GM21717 (cell line): ENCODE results near the gene GMPPB.

Experiments used
- ATAC-seq: cut with Tn5 transposase; IDR thresholded peaks from one replicate; pipeline ENCODE4 v1.9.1; 2021; ENCODE audit warnings: mild to moderate bottlenecking, moderate library complexity; ENCODE audit not compliant: unreplicated experiment

The GMPPB gene

DNA sequence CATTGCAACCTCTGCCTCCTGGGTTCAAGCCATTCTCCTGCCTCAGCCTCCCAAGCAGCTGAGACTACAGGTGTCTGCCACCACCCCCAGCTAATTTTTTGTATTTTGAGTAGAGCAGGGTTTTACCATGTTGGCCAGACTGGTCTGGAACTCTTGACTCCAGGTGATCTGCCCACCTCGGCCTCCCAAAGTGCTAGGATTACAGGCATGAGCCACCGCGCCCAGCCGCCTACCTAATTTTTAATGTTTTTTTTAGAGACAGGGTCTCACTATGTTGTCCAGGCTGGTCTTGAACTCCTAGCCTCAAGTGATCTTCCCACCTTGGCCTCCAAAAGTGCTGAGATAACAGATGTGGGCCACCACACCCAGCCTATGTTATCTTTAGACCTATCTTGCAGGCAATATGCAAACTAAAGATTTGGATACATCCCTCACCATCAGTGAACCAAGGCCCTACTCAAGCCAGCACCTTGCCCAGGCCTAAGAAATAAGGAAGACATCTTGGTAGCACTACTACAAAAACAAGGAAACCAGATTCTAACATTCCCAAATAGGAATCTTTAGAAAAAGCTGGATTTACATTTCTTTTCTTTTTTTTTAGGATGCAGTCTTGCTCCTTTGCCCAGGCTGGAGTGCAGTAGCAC lies 6.3 kb upstream of the GMPPB start:
- no peak for ATAC-seq

DNA sequence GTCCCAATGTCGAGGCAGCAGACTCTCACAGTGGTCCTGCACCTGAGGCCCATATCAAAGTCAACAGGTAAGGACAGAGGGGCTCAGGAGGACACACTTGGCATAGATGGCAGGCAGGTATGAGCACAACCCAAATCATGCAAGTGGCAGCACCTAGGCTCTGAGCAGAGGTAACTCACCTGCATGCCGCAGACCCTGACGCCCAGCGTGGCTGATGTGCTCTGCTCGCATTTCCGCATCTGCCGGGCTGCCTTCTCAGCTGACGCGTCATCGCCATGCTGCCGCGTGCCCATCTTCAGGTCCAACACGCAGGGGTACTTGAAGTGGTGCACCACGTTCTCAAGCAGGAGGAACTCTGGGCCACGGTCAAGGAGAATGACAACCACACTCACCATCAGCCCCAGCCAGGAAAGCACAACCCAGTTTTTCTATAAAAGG lies 4.2 kb upstream of the GMPPB start:
- no peak for ATAC-seq

DNA sequence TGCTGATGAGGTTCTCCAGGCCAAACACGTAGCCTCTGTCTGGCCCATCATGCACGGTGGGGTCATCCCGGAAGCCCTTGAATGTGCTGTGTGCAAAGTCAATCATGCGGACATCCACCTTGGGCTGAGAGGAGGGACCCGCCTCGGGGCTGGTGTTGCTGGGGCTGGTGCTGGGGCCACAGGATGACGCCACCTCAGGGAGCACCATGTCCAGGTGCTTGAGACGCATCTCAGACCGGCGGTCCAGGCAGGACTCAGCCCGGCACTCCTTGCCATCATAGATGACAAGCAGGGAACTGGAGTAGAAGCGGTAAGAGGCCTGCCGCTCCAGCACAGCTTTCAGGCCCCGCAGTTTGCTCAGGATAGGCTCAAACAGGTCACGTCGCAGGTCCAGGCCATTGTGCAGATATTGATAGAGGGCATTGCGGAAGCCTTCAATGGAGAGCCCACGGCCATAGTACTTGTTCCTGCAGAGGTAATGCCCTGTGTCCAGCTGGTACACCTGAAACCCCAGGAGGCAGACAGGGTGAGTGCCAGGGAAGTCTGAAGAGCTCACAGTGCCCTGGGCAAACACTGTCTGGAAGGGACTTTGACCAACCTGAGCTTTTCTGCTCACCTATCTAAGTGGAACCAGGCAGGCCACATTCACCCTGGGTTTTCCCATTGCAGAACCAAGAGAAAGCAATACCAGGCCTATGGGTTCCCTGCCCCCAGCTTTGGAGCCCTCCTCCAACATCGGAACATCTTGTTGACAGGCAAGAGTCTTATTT lies 3.6 kb upstream of the GMPPB start:
- ATAC-seq: no peak

DNA sequence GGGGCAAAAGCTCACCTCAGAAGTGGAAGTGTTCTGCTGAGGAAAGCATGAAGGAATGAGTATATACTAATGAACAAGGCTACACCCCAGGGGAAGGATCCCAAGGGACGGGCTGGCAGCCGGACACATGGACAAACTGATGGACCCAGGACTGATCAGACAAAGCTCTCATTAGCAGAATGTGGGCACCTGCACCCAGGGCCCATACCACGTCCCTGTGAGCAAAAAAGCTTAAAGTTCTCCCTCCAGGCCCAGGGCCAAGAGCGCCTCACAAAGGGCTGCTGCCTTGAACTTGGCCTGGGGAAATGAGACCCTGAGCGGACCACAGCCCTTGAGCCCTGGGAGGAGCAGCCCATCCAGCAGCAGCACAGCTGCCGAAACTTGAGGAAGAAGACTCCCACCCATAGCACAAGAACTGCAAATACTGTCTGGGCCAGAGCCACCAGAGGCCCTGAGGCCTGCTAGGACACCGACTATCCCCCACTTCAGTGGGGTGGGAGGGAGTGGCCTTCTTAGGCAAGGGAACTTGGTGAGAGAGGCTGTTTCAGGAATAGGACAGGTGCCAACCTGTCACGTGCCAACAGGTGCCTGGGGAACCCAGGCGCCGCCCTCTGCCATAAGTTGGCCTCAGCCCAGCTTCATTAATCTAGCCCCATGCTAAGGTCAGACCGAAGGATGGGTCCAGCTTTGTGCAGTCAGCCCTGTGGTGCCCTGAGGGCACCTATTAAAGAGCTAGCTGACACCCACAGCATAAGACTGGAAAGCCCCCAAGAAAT lies 2.3 kb upstream of the GMPPB start:
- ATAC-seq: no peak

DNA sequence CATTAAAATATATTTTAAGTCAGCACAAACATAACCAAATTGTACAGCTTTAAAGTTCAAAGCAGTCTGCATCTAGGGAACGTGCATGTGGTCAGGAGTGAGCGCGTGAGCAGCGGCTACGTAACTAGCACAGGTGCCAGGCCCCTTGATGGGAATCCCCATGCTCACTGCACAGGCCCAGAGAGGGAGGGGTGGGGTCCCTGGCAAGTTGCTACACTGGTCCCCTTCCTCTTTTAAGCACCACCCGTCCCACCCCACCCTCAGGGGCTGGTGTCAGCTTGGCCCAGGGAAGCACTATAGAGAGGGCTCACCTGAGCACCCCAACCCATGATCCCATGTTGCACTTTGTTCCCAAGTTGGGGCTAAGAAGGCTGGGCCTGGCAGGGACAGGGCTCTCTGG lies 835 bp upstream of the GMPPB start:
- no peak for ATAC-seq

DNA sequence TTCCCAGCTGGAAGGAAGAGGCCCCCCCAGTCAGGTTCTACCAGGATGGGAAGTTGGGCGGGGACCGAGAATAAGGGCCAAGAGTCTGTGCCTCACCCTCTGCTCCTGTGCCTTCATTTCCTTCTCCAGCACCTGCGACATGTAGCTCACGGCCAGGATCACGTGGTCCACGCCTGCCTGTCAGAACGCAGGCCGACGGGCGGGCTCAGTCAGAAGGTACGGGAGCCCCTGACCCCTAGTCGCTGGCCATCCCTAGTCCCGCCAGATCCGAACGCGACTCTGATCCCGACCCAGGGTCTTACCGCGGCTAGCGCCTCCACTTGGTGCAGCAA lies 489 bp downstream of the GMPPB start:
- peak; percentile 7 for ATAC-seq

DNA sequence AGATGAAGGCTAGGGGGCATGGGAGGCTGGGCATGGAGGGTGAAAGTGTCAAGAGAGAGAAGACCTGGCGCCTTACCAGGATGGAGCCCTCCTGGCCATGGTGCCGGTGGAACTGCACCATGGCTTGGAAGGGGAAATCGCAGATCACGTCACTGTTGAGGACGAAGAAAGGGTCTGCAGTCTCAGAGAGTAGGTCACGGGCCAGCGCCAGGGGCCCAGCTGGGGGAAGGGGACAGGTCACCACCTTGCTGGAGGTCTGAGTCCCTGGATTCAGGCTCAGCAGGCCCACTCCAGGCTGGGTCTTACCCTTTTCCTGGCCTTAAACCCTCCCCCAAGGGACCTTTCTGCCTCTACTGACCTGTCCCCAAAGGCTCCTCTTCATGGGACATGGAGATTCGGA lies 855 bp downstream of the GMPPB start:
- no peak for ATAC-seq

DNA sequence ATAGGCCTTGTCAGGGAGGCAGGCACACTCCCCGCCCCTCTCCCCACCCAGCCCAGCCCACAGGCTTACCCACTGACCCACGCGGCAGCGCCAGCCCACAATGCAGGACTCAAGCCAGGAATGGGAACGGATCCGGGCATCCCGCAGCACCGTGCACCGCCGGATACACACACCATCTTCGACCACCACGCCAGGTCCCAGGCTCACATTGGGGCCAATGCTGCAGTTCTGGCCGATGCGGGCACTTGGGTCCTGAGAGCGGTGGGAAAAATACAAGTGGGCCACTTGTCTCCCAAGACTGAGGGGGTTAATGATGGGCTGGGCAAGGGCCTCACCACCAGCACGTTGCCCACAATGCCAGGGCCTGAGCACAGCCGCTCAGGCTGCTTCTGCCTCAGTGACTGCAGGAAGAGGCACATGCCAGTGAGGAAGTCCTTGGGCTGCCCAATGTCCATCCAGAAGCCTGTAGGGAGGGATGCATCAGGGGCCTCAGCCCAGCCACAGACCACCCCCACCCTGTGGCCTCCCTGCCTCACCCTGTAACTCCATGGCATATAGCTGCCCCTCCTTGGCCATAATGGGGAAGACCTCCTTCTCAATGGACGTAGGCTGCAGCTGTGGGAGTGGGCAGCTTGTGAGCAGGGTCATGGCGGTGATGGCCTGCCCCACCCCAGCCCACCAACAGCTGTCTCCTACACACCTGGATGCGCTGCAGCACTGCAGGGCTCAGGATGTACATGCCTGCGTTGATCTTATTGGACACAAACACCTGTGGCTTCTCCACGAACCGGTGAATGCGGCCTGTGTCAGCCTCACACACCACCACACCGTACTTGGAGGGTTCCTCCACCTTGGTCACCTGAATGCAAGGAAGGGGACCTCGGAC lies 1.6 kb downstream of the GMPPB start:
- ATAC-seq: no peak

DNA sequence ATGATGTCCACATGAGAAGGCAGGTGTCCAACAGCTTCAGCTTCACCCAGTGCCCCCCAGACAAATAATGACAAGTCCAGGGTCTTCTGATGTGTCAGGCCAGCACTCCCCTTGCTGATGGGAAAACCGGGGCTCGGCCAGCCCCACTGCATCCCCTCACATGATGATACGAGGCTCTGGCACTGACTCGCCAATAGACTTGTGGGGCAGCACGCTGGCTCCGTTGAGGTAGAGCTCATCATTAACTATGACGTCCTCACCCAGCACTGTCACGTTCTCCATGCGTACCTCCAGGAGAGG lies 2.2 kb downstream of the GMPPB start:
- ATAC-seq: no peak

DNA sequence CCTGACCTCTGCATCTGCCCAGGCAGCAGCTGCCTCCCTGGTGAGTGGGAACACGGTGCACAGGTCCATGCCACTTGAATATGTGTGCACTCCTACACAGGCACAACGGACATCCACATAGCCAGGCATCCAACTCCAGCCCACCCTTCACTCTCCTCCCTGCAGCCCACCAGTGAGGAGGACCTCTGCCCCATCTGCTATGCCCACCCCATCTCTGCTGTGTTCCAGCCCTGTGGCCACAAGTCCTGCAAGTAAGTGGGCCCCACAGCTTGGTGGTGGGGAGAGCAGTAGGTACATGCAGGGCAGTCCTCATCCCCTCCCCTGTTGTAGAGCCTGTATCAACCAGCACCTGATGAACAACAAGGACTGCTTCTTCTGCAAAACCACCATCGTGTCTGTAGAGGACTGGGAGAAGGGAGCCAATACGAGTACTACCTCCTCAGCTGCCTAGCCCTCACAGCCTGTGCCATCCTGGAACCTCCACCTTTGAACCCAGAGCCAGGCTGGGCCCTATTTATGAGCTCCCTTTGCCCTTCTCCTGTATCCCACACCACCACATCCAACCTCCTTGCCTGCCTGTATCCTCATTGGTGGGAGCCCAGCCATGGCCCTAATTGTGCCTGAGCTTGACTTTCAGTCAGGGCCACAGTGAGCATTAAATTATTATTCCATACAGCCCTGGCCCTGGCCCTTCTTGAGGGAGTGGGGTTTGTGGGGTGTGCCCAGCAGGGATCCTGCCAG lies 2.7 kb downstream of the GMPPB start:
- no peak for ATAC-seq

DNA sequence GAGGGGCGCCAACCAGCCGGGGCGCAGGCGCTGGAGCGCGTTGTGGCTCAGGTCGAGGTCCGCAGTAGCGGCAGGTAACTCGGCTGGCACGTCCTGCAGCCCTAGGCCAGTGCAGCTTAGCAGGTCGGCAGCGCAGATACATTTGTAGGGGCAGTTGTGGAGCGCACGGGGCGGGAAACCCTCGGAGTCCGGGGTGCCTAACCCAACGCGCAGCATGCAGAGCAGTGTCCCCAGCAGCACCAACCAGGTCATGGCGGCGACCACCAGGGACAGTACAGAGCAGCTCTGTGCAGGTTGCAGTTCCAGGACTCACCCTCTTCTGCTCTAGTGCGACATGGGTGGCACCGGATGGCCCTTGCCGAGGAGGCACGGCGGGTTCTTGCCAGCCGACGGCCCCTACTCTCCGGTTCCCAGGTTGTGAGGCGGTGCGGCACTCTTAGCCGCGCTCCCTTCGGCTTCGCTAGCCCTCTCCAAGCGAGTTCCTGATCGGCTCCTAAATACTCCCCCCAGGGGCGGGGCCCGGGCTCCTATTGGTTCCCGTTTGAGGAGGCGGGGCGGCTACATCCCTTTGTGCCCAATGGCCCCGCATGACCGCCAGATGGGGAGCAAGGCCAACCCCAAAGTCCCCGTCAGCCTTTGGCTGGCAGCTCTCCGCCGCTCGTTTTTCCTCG lies 4.4 kb downstream of the GMPPB start, which contains the start of gene AMIGO3:
Gene AMIGO3, minus strand, starts transcription at position 471 of the 671 bp plus-strand sequence. Its CDS starts 219 bp downstream, at position 252.
- peak; percentile 45 for ATAC-seq

DNA sequence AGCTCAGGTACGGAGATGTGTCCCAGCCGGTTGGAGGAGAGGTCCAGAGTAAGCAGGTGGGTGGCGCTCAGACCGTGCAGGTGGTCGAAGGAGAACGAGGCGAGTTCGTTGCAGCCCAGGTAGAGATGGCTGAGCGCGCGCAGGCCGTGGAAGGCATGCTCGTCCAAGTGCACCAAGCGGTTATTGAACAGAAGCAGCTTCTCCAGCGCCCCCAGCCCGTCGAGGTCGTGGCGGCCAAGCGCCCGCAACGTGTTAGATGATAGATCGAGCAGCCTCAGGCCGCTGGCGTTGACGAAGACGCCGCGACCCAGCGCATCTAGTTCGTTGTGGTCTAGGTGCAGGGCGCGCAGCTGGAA lies 4.9 kb downstream of the GMPPB start:
- ATAC-seq: no peak

DNA sequence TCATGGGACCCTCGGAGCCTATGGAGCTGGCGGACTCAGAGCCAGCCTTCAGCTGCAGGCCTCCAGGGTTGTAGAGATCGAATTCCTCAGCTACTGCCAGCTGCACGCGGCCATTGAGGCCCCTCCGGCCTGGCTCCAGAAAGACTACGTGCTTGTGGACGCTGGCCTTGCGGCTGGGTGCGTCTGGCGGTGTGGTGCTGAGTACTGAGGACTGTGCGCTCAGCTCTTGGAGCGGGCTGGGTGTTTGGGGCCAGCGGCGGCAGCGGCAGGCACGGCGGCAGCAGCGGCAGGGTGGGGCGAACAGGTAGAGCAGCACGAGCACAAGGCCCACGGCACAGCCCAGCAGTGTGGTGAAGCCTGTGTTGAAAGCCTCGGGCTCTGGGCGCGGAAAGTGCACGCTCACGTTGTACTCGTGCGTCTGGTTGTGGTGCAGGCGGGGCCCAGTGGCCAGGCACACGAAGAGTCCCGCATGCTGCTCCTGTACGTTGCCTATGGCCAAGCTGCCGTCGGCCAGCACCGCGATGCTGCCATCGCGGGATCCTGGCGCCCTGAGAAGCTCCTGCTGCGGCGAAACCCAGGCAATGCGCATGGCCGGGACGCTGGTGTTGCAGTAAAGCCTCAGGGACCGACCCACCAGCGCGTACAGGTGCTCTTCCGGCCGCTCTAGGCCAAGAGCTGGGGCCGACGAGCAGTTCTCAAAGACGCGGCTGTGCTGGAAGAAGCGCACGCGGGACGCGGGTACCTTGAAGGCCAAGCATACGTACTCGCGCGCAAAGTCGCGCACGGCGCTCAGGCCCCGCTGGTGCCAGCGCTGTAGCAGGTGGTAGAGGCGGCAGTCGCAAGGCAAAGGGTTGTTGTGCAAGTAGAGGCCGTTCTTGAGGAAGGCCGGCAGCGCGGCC lies 5.5 kb downstream of the GMPPB start:
- no peak for ATAC-seq

DNA sequence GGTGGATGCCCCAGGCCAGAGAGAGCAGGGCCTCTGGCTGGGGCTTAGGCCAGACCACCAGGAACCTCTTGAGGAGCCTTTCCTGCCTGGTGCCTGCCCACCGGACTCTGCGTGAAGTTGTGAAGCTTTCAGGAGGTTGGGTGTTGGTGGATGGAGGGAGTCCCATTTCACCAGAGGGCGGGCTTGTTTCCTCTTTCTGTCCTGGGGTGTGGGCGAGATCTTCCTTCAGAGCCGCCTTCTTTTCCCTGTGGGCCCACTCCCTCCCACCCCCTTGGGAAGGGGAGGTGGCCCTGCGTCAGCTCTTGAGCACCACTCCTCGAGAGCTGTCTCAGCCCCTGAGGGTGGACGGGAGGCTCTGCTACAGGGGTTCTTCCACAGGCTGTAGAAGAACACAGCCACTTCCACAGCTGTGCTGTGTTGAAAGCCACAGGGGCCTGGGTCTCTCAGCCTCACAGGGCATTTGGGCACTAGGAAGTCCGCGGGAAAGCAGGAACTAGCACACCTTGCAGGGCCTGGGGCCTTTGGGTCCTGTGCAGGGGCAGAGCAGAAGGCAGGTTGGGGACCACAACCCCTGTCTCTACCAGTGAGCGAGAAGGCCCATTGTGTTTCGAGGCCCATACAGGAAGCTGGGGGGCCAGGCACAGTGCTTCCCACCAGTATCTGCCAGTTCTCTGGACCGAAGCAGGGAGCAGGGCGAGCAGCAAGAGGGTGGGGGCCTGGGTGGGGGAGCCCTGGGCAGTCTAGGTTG lies 6.4 kb downstream of the GMPPB start:
- ATAC-seq: no peak

DNA sequence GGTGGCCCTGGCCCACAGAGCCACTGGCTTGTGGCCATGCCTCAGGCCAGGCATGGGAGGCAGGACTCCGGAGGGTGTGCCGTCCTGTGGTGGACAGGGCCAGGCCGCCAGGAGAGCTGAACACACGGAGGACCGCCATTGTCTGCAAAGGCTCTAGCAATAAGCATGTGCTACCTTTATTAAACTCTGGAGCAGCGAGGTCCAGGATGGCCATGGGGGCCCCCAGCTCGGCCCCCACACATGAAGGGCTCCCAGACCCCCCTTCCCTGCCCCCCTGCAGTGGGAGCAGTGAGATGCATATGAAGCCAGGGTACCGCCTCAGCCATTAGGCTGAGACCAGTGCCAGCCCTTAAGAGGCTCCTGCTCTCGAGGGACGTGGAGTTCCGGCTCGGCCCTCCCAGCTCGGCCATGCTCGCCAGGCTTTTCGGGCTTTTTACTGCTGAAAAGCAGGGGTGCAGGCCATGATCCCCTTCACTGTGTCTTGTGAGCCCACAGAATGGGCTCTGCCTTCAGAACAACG lies 7.0 kb downstream of the GMPPB start:
- ATAC-seq: no peak

DNA sequence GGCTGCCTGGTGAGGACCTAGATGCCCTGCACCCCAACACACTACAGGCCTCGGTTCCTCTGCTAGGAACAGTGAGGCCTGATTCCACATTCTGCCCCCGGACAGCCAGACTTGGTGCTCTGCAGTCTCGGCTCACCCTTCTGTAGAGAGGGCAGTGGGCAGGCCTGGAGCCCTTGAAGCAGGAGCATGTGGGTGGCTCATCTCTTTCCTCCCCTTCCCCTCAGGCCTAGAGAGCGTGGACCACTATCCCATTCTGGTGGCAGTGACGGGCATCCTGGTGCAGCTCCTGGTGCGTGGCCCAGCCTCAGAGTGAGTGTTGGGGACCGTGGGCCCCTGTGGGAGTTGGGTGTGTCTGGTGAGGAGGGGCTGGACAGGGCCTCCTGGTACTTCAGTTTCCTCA lies 7.6 kb downstream of the GMPPB start:
- no peak for ATAC-seq

DNA sequence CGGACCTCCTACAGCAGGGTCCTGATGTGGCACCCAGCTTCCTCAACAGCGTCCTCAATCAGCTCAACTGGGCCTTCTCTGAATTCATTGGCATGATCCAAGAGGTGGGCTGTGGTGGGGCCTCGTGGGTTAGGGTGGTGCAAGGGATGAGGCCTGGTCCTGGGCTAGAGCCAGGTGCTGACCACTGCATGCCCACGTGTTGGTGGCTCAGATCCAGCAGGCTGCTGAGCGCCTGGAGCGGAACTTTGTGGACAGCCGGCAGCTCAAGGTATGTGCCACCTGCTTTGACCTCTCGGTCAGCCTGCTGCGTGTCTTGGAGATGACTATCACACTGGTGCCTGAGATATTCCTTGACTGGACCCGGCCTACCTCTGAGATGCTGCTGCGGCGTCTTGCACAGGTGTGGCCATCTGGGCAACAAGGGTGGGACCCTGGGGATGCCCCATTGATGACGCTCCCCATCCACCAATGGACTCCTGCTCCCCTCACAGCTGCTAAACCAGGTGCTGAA lies 8.1 kb downstream of the GMPPB start:
- no peak for ATAC-seq
